ENCODE data around the gene TSPEAR.

The TSPEAR gene

GRCh38 chr21:44702973-44703730, 8.2 kb downstream of the TSPEAR start:
- TF ChIP-seq CTCF (IDR thresholded peaks at IDR 0.05; ENCODE audit: insufficient read depth, low read depth, low read length, missing control alignments) = no peak
- DNase-seq (ENCODE audit: low read depth) = no peak
- H3K4me3 ChIP-seq (ENCODE audit: low read length) = no peak overlapping the region

- DNase-seq (ENCODE audit: low read depth) = no peak
- TF ChIP-seq CTCF (IDR thresholded peaks at IDR 0.05; ENCODE audit: insufficient read depth, low read depth, low read length, missing control alignments) = no peak
- H3K4me3 ChIP-seq (ENCODE audit: low read length) = no peak overlapping the region
Observed at GRCh38 chr21:44702111-44702972, 9.0 kb downstream of the TSPEAR start.

- no peak for TF ChIP-seq CTCF (IDR thresholded peaks at IDR 0.05; ENCODE audit: insufficient read depth, low read depth, low read length, missing control alignments)
- H3K4me3 ChIP-seq (ENCODE audit: low read length) = no peak overlapping the region
- DNase-seq (ENCODE audit: low read depth) = no peak
Observed at GRCh38 chr21:44701541-44701940, 9.8 kb downstream of the TSPEAR start.

GRCh38 chr21:44701023-44701400, 10.4 kb downstream of the TSPEAR start:
- TF ChIP-seq CTCF (IDR thresholded peaks at IDR 0.05; ENCODE audit: insufficient read depth, low read depth, low read length, missing control alignments) = no peak
- no peak overlapping the region for H3K4me3 ChIP-seq (ENCODE audit: low read length)
- no peak for DNase-seq (ENCODE audit: low read depth)

GRCh38 chr21:44700101-44701022, 11.0 kb downstream of the TSPEAR start:
- no peak overlapping the region for H3K4me3 ChIP-seq (ENCODE audit: low read length)
- DNase-seq (ENCODE audit: low read depth) = no peak
- TF ChIP-seq CTCF (IDR thresholded peaks at IDR 0.05; ENCODE audit: insufficient read depth, low read depth, low read length, missing control alignments) = no peak

- no peak for TF ChIP-seq CTCF (IDR thresholded peaks at IDR 0.05; ENCODE audit: insufficient read depth, low read depth, low read length, missing control alignments)
- no peak overlapping the region for H3K4me3 ChIP-seq (ENCODE audit: low read length)
- DNase-seq (ENCODE audit: low read depth) = no peak
Observed at GRCh38 chr21:44699502-44700001, 11.8 kb downstream of the TSPEAR start.
